AG09319 (cell line): ENCODE results near the gene GRIK1.

Experiments
- DNase-seq: peaks from one replicate; pipeline ENCODE4 v3.0.0-alpha.2; 2010; ENCODE audit warnings: low read depth; ENCODE audit errors: extremely low read depth
- TF ChIP-seq, protein P1 (sequence below): IDR thresholded peaks from 2 replicates; pipeline ENCODE4 v1.5.1; 2011; ENCODE audit warnings: low read depth, mild to moderate bottlenecking, inconsistent platforms, low read length, moderate library complexity

Gene GRIK1

DNA sequence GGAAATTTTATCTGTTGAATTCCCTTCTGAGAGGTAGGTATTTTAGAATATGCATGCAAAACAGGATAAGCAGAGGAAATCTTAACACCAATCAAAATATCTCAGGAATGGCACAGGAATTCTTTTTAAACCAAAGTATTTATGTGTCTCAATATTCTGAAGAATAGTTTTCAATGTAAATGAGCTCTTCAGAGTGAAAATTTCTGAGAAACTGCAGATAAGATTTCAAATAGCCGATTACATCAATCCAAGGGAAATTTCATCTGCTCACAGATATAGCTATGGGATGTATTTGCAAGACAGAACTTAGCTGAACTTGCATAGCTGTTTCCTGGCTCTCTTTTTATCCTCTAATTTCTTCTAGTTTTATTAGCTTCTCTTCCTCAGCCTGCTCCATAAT lies 209.5 kb downstream of the GRIK1 start:
- TF ChIP-seq, protein P1, sequence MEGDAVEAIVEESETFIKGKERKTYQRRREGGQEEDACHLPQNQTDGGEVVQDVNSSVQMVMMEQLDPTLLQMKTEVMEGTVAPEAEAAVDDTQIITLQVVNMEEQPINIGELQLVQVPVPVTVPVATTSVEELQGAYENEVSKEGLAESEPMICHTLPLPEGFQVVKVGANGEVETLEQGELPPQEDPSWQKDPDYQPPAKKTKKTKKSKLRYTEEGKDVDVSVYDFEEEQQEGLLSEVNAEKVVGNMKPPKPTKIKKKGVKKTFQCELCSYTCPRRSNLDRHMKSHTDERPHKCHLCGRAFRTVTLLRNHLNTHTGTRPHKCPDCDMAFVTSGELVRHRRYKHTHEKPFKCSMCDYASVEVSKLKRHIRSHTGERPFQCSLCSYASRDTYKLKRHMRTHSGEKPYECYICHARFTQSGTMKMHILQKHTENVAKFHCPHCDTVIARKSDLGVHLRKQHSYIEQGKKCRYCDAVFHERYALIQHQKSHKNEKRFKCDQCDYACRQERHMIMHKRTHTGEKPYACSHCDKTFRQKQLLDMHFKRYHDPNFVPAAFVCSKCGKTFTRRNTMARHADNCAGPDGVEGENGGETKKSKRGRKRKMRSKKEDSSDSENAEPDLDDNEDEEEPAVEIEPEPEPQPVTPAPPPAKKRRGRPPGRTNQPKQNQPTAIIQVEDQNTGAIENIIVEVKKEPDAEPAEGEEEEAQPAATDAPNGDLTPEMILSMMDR: no peak
- DNase-seq: no peak

GRCh38 chr21:29726044-29726443 lies 213.8 kb downstream of the GRIK1 start:
- TF ChIP-seq, protein P1: no peak
- DNase-seq: no peak

DNA sequence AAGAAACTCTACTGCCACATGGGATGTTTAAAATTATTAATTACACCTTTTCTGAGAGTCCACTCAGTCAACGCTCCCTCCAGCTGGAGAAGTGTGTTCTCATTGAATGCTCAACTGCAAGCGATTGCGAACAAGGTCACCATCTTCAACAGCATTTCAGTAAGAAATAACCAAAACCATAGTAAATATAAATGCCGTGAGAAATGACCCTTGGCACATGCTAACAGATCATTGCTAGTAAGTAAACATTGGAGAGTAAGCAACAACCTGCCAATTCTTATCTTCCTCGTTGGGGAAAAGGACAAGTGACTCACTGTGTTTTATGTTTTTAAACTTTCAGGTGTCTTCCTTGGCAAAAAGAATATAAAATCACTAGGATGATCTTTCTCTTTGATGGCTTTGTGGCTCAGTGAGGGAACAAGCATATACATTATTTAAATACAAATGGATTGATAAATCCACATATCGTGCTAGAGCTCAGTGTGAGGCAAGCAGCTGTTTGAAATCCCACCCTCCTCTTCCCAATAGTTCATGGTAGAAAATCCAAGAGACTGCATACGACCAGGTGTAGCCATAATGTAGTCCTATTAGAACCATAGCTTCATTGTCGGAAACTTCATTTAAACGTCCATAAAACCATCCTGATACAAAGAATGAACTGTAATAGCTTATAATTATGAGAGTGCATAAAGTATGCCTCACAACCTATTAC lies 214.6 kb downstream of the GRIK1 start:
- DNase-seq: no peak

GRCh38 chr21:29721964-29722363 lies 217.8 kb downstream of the GRIK1 start:
- TF ChIP-seq, protein P1: no peak
- DNase-seq: no peak

More for the DNA sequence above, 214.6 kb downstream of the GRIK1 start:
- TF ChIP-seq, protein P1: no peak

DNA sequence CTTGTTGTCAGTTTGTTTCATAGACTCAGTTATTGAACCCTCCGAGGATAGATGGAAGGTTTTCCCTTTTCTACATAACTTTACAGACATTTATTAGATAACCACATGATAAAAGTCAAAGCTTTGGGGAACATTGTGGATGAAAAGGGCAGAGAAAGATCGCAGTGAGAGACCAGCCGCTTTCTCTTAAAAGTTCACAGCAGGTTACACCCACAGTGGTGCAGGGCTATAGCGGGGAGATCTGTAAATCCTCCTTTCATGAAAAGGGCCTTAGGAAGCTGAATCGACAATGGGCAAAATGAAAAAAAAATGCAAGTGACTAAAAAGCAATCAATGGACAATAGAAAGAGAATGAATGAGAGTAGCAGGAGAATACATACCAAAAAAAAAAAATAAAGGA lies 218.6 kb downstream of the GRIK1 start:
- TF ChIP-seq, protein P1: no peak
- no peak for DNase-seq

DNA sequence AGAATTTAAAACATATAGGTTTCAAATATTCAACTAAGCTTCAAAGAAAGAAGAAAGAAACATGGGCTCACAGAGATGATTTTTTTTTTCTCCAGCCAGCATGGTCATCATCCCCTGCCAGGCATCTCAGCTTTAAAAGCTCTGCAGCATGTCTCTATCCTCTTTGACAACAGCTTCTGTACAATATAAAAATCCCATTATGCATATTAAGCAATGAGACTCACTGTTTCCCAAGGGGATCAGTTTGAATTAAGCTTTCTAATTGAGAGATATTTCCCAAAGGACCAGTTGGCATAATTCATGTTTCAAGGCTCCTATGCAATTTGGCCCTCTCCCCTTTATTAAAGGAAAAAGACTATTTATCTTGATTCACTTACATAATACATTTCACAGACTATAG lies 220.3 kb downstream of the GRIK1 start:
- TF ChIP-seq, protein P1: no peak
- no peak for DNase-seq

DNA sequence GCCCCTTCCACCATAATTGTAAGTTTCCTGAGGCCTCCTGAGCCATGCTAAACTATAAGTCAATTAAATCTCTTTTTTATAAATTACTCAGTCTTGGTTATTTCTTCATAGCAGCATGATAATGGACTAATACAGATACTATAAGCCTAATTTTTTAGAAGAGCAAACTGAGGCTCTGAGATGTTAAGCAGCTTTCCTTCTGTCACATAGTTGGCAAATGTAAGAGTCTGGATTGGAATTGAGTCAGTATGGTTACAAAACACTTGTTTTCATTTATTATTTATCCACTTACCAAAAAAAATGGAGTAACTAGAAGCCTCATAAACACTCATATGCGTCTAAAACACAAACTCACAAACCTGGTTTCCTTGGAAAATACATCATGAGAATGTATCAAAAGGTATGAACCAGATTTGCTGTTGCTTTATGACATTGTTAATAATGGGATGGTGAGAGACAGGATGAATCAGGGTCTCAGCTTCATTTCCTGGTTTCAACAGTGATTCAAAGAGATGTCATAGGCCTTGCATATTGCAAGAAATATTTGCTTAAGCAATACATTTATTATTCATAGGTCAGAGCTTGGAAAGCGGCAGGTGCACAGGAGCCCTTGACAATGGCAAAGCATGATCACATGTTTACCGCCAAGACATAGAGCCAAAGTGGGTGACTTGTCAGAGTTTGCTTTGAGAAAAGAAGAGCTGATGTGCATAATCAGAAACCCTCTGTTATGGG lies 221.5 kb downstream of the GRIK1 start:
- TF ChIP-seq, protein P1: no peak
- DNase-seq: no peak
